Stimulated activated CD4-positive, alpha-beta T cell treated with anti-CD3 and anti-CD28 coated beads, Interleukin-15, amount 100 ng/mL, for 48 hours (primary cell): ENCODE results near the gene C10orf67.

Experiments used
- DNase-seq, 2 donors: peaks; one replicate each; pipeline ENCODE4 v3.0.0-alpha.2; 2020; ENCODE audit warnings: low read depth in 2 of 2

C10orf67 gene

GRCh38 chr10:23196915-23197314 is 147.7 kb downstream of the C10orf67 start:
- no peak for DNase-seq

GRCh38 chr10:23195846-23196600 is 148.6 kb downstream of the C10orf67 start:
- no peak for DNase-seq

- no peak for DNase-seq
These were observed 149.4 kb downstream of the C10orf67 start for GRCh38 chr10:23194966-23195845.

GRCh38 chr10:23194471-23194965 is 150.1 kb downstream of the C10orf67 start:
- no peak for DNase-seq

- no peak for DNase-seq
These were observed 151.0 kb downstream of the C10orf67 start for GRCh38 chr10:23193435-23194074.

GRCh38 chr10:23192712-23193434 is 151.7 kb downstream of the C10orf67 start:
- no peak for DNase-seq

- DNase-seq: no peak
These were observed 152.6 kb downstream of the C10orf67 start, which contains the start of gene PTF1A for GRCh38 chr10:23191764-23192711. Gene PTF1A, plus strand, starts transcription at chr10:23192312. Its CDS starts 219 bp downstream, at chr10:23192531.

- no peak for DNase-seq
These were observed 153.5 kb downstream of the C10orf67 start for GRCh38 chr10:23190872-23191763.

GRCh38 chr10:23189024-23189423 is 155.6 kb downstream of the C10orf67 start:
- DNase-seq: no peak

GRCh38 chr10:23187155-23187554 is 157.4 kb downstream of the C10orf67 start:
- DNase-seq: no peak

- DNase-seq: no peak
These were observed 157.9 kb downstream of the C10orf67 start for GRCh38 chr10:23186697-23187096.

- DNase-seq: no peak
These were observed 158.4 kb downstream of the C10orf67 start for GRCh38 chr10:23186178-23186577.

GRCh38 chr10:23174977-23175512 is 169.6 kb downstream of the C10orf67 start:
- DNase-seq: no peak

- DNase-seq: no peak
These were observed 170.3 kb downstream of the C10orf67 start for GRCh38 chr10:23174074-23174976.

- DNase-seq: no peak
These were observed 171.2 kb downstream of the C10orf67 start for GRCh38 chr10:23173214-23174073.

- no peak for DNase-seq
These were observed 172.0 kb downstream of the C10orf67 start for GRCh38 chr10:23172429-23173213.
